Stimulated activated CD4-positive, alpha-beta T cell treated with anti-CD3 and anti-CD28 coated beads, TNF-alpha, amount 100 ng/mL, for 1 hour (primary cell): Measurements from ENCODE around the gene AP5Z1.

ENCODE experiments used
- DNase-seq, 3 donors: peaks; one replicate each; pipeline ENCODE4 v3.0.0-alpha.2; 2020; ENCODE audit warnings: low read depth in 3 of 3, low spot score in 1 of 3

AP5Z1 gene

DNA sequence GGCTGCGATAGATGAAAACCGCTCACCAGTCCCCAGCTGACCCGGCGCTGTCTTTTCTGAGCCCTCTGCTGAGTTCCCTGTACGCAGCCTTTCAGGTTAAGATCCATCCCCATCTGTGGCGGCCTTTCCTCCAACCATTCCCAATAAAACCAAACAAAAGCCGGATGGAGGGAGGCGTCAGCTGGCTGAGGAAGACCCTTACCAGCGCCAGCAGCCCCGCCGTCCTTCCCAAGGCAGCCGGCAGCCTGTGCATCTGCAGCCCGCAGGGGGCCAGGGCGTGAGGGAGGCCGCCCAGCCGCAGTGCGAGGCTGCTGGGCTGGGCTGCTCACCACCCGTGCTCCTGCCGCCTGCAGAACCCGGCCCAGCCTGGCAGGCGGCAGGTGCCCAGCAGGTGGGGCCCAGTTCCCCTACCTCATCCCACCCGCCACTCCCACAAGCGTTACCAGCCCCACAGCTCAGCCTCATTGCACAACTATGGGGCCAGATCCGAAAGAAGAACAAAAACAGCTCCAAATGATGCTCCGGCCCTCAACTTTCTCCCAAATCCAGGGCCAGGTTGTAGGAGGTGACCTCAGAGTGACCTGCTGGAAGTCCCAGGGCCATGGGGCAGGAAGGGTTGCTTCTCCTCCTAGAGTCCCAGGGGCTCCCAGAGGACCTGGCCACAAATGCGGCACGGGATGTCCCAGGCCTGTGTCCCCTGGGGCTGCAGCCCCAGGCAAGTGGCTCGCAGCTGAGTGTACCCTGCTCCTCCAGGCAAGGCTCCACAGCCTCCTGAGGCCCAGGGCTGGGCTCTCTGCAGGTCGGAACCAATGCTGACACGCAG lies 62.6 kb downstream of the AP5Z1 start:
- DNase-seq: no peak

DNA sequence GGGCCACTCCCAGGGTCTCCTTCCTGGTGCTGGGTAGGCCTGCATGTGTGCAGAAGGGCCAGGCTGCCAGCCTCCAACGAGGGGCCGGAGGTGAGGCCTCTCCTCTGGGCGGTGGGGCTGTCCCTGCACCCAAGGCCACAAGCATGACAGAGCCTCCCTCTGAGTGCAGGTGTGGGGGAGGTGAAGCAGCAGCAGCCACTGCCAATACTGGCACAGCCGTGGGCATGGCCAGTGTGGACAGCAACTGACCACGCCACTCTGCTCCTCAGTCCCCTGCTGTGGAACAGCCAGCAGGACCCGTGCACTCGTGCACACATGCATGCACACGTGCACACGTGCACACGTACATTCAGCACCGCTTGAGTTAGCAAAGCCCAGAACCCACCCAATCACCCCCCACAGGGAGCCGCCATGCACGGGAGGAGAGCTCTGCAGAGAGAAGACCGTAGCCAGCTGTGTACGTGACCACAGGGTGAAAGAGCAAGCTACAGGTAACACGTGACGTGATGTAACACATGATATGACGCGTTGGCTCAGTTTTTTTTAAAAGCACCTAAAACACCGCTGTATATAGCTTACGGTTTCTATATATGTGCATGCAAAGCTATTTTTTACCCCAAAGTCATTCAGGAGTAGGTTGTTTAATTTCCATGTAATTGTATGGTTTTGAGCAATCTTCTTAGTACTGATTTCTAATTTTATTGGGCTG lies 63.4 kb downstream of the AP5Z1 start:
- no peak for DNase-seq

DNA sequence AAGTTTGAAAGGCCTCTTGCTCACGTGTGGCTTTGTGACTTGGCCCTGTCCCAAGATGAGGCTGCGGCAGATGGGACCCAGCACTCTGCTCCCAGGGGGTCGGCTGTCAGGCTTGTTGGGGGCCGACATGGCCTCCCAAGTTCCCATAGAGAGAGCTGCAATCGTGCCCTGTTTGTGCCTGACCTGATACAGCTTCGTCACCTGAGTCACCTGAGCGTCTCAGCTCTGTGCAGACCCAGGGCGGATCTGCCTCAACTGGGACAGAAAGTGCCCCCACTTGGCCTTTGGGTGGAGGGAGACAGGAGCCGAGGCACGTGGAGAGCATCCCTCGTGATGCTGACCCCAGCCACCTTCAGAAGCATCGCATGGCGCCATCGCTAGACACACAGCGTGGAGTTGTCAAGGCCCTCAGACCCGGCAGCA lies 64.7 kb downstream of the AP5Z1 start:
- DNase-seq: no peak
